ELF-1 (cell line): Measurements from ENCODE around the gene RIMBP2.

Experiments
- DNase-seq: peaks from one replicate; pipeline ENCODE4 v3.0.0-alpha.2; 2016; ENCODE audit warnings: low read depth, low spot score

The RIMBP2 gene

GRCh38 chr12:130572553-130572952 lies 143.5 kb downstream of the RIMBP2 start:
- DNase-seq, result no peak

- no peak for DNase-seq
Measured at GRCh38 chr12:130571734-130572133, 144.4 kb downstream of the RIMBP2 start.

- no peak for DNase-seq
Measured at GRCh38 chr12:130571089-130571488, 145.0 kb downstream of the RIMBP2 start.

- DNase-seq, result no peak
Measured at GRCh38 chr12:130569521-130569920, 146.6 kb downstream of the RIMBP2 start.

- DNase-seq, result no peak
Measured at GRCh38 chr12:130568501-130568900, 147.6 kb downstream of the RIMBP2 start.

GRCh38 chr12:130568041-130568440 lies 148.1 kb downstream of the RIMBP2 start:
- DNase-seq, result no peak

GRCh38 chr12:130566446-130567155 lies 149.5 kb downstream of the RIMBP2 start:
- no peak for DNase-seq

GRCh38 chr12:130565189-130565588 lies 150.9 kb downstream of the RIMBP2 start:
- DNase-seq, result no peak

GRCh38 chr12:130563323-130563722 lies 152.8 kb downstream of the RIMBP2 start:
- no peak for DNase-seq

- DNase-seq, result no peak
Measured at GRCh38 chr12:130562716-130563115, 153.4 kb downstream of the RIMBP2 start.

GRCh38 chr12:130560321-130560720 lies 155.8 kb downstream of the RIMBP2 start:
- no peak for DNase-seq

GRCh38 chr12:130559806-130560205 lies 156.3 kb downstream of the RIMBP2 start:
- DNase-seq, result no peak

- no peak for DNase-seq
Measured at GRCh38 chr12:130557886-130558765, 158.0 kb downstream of the RIMBP2 start.

GRCh38 chr12:130557201-130557600 lies 158.9 kb downstream of the RIMBP2 start:
- DNase-seq, result no peak

- DNase-seq, result no peak
Measured at GRCh38 chr12:130556486-130557055, 159.5 kb downstream of the RIMBP2 start.

- no peak for DNase-seq
Measured at GRCh38 chr12:130555628-130556485, 160.2 kb downstream of the RIMBP2 start.

- no peak for DNase-seq
Measured at GRCh38 chr12:130555221-130555620, 160.9 kb downstream of the RIMBP2 start.

GRCh38 chr12:130552483-130552996 lies 163.6 kb downstream of the RIMBP2 start:
- DNase-seq, result no peak

GRCh38 chr12:130549361-130549760 lies 166.7 kb downstream of the RIMBP2 start:
- DNase-seq, result no peak

GRCh38 chr12:130547480-130548155 lies 168.5 kb downstream of the RIMBP2 start:
- DNase-seq, result no peak

GRCh38 chr12:130546494-130546893 lies 169.6 kb downstream of the RIMBP2 start:
- no peak for DNase-seq
